HL-60/S4 treated with retinoic acid at 250 ng/mL for 4 days and 3 days (cell line): ENCODE measurements around the gene AHSG.

Experiments used
- in situ Hi-C: fragments of 300-500 bp; cut with MboI; formaldehyde crosslinking; loops from 2 replicates; pipeline ENCODE4 v1.7.0; 2022; ENCODE audit warnings: low sequenced_read_pairs

AHSG gene

GRCh38 chr3:186670155-186670554 lies 57.3 kb downstream of the AHSG start:
- in situ Hi-C loops = no loop called here
